ENCODE results near the gene EID2. TPM values are rescaled to one million over a fixed set of nuclear protein-coding genes. Genes with fewer than 3 reads are reported as not detected.

EID2 gene
- total and polyA plus RNA-seq, 2 experiments from 2014 or later: 20.3 to 75.0 TPM

DNA sequence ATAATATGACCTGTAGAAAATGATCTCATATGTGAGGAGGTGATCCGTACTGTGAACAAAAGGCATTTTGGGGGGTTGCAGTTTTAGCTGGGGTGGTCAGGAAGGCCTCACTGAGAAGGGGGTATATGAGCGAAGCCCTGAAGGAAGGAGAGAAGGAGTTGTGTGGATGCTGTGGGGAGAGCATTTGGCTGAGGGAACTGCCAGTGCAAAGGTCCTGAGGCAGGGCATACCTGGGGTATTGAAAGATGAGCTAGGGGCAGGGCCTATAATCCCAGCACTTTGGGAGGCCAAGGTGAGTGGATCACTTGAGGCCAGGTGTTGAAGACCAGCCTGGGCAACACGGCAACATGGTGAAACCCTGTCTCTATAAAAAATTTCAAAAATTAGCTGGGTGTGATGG lies 22.5 kb downstream of the EID2 start:
- TF ChIP-seq, protein P1, sequence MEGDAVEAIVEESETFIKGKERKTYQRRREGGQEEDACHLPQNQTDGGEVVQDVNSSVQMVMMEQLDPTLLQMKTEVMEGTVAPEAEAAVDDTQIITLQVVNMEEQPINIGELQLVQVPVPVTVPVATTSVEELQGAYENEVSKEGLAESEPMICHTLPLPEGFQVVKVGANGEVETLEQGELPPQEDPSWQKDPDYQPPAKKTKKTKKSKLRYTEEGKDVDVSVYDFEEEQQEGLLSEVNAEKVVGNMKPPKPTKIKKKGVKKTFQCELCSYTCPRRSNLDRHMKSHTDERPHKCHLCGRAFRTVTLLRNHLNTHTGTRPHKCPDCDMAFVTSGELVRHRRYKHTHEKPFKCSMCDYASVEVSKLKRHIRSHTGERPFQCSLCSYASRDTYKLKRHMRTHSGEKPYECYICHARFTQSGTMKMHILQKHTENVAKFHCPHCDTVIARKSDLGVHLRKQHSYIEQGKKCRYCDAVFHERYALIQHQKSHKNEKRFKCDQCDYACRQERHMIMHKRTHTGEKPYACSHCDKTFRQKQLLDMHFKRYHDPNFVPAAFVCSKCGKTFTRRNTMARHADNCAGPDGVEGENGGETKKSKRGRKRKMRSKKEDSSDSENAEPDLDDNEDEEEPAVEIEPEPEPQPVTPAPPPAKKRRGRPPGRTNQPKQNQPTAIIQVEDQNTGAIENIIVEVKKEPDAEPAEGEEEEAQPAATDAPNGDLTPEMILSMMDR (IDR thresholded peaks at IDR 0.05; ENCODE audit: low read depth, low read length): no peak
- no peaks in the 10 kb centered on the region for H3K9me3 ChIP-seq (ENCODE audit: low read depth)
- DNase-seq (ENCODE audit: low read depth in 1 of 2, low spot score in 1 of 2): no peak
- H3K4me1 ChIP-seq (ENCODE audit: low read depth): no peaks in the 10 kb centered on the region
- no peaks in the 10 kb centered on the region for H3K36me3 ChIP-seq
- H3K4me3 ChIP-seq: no peak overlapping the region
- peaks cover 19% of the 10 kb centered on the region for H3K27me3 ChIP-seq
- H3K27ac ChIP-seq: no peak overlapping the region

DNA sequence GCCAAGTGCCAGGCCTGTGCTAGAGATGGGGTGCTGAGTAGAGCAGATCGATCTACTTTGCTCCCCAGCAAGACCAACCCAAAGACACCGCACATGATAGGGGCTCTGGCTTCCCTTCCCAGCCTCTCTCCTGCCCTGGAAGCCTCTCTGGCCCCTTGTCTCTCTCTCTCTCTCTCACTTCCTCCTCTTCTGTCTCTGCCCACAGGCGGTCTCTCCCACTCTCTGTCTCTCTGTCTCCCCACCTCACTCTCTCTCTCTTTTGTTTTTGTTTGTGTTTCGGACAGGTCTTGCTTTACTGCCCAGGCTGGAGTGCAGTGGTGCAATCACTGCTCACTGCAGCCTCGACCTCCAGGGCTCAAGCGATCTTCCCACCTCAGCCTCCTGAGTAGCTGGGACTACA lies 23.7 kb downstream of the EID2 start:
- TF ChIP-seq, protein P1 (IDR thresholded peaks at IDR 0.05; ENCODE audit: low read depth, low read length): no peak
- no peak for DNase-seq (ENCODE audit: low read depth in 1 of 2, low spot score in 1 of 2)
- Histone ChIP-seq H3K4me3 (peak overlapping the region; percentile 58), H3K4me1 (ENCODE audit: low read depth) (no peaks in the 10 kb centered on the region), H3K9me3 (ENCODE audit: low read depth) (no peaks in the 10 kb centered on the region), H3K36me3 (no peaks in the 10 kb centered on the region), H3K27me3 (peaks cover 19% of the 10 kb centered on the region), H3K27ac (no peak overlapping the region)

DNA sequence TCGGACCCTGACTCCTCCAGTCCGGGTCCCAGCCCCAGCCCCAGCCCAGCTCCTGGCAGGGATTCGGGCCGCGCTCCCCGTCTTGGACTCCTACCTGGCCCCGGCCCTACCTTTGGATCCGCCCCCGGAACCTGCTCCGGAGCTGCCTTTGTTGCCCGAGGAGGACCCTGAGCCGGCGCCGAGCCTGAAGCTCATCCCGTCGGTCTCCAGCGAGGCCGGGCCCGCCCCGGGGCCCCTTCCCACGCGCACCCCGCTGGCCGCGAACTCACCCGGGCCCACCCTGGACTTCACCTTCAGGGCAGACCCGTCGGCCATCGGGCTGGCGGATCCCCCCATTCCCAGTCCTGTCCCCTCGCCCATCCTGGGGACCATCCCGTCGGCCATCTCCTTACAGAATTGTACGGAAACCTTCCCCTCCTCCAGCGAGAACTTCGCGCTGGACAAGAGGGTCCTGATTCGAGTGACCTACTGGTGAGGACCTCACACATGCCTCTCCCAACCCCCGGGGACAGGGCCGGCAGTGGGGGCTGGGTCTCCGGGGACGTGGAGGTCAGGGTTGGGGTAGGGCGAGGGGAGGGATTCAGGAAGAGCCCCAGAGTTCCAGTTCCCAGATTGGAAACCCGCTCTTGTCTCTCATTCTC lies 24.3 kb downstream of the EID2 start:
- Histone ChIP-seq H3K36me3 (no peaks in the 10 kb centered on the region), H3K9me3 (ENCODE audit: low read depth) (no peaks in the 10 kb centered on the region), H3K4me1 (ENCODE audit: low read depth) (no peaks in the 10 kb centered on the region), H3K27ac (no peak overlapping the region), H3K4me3 (peak overlapping the region; percentile 58), H3K27me3 (peaks cover 19% of the 10 kb centered on the region)
- TF ChIP-seq, protein P1 (IDR thresholded peaks at IDR 0.05; ENCODE audit: low read depth, low read length): no peak
- DNase-seq (ENCODE audit: low read depth in 1 of 2, low spot score in 1 of 2): peak in 1 of 2 donors; percentile 42

DNA sequence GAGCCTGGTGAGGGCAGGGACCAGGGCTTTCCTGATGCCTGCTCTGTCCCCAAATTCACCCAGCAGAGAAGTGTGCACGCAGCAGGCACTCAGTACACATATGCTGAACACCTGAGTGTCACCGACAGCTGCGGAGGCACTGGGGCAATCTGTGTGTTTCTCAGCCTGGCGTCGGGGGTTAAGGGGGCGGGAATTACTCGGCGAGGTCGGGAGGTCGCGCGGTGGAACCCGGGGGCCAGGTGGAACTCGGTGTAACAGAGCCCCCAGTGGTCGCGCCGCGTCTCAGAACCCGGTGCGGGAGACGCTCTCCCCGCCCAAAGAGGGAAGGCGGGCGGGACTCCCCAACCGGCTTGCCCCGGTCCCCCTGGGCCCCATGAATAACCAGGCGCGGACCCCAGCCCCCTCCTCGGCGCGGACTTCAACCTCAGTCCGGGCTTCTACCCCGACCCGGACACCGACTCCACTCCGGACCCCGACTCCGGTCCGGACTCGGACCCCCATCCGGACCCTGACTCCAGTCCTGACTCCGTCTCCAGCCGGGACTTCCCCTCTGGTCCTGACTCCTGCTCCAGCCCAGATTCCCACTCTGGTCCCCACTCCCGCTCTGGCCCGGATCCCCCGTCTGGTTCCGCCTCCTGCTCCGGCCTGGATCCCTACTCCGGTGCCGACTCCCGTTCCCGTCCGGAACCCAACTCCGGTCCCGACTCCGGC lies 25.0 kb downstream of the EID2 start, which contains the start of gene SELENOV:
Gene SELENOV, plus strand, starts transcription at position 300 of the 711 bp plus-strand sequence. Its CDS starts 74 bp downstream, at position 374.
- DNase-seq (ENCODE audit: low read depth in 1 of 2, low spot score in 1 of 2): peak in 1 of 2 donors; percentile 43
- TF ChIP-seq, protein P1 (IDR thresholded peaks at IDR 0.05; ENCODE audit: low read depth, low read length): peak; percentile 13

DNA sequence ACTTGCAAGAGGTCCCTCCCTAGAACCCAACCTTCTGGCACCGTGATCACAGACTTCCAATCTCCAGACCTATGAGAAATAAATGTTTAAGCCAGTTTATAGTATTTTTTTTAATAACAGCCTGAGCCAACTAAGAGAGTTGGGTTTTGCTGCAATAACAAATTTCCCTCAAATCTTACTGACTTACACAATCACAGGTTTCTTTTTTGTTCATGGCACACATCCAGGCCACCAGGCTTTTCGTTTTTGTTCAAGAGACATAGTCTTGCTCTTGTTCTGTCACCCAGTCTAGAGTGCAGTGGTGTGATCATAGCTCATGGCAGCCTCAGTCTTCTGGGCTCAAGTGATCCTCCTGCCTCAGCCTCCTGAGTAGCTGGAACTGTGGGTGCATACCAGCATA lies 27.0 kb downstream of the EID2 start:
- DNase-seq (ENCODE audit: low read depth in 1 of 2, low spot score in 1 of 2): peak in 1 of 2 donors; percentile 19
- Histone ChIP-seq H3K36me3 (no peaks in the 10 kb centered on the region), H3K27ac (no peak overlapping the region), H3K4me1 (ENCODE audit: low read depth) (no peaks in the 10 kb centered on the region), H3K27me3 (peaks cover 24% of the 10 kb centered on the region), H3K9me3 (ENCODE audit: low read depth) (no peaks in the 10 kb centered on the region), H3K4me3 (no peak overlapping the region)
- TF ChIP-seq, protein P1 (IDR thresholded peaks at IDR 0.05; ENCODE audit: low read depth, low read length): no peak

More for the DNA sequence above, 25.0 kb downstream of the EID2 start, which contains the start of gene SELENOV:
- H3K36me3 ChIP-seq: no peaks in the 10 kb centered on the region
- H3K4me1 ChIP-seq (ENCODE audit: low read depth): no peaks in the 10 kb centered on the region
- no peaks in the 10 kb centered on the region for H3K9me3 ChIP-seq (ENCODE audit: low read depth)
- H3K27me3 ChIP-seq: peaks cover 19% of the 10 kb centered on the region
- H3K27ac ChIP-seq: no peak within 1 kb of the TSS
- H3K4me3 ChIP-seq: peak within 1 kb of the TSS; percentile 58

Data from cardiac muscle cell (in vitro differentiated cells and primary cell).